Erythroblast (primary cell): ENCODE data around the gene GNAI2.
"Not testable (repeated sequence)": the region's sequence is repeated elsewhere in the genome, so short reads cannot be mapped to it uniquely, and the experiment has no call there.

ENCODE experiments used
- DNase-seq, 2 experiments: peaks; one replicate each; lab custom pipeline; 2025; lab: John Stamatoyannopoulos, UW
- GATA1 ChIP-seq: IDR thresholded peaks from 2 replicates; pipeline ENCODE4 v1.6.1; 2011; ENCODE audit warnings: low read depth, mild to moderate bottlenecking, control low read depth, low read length, moderate library complexity
- POLR2A ChIP-seq: IDR thresholded peaks from 2 replicates; pipeline ENCODE4 v1.6.1; 2011; ENCODE audit warnings: mild to moderate bottlenecking, low read length

The GNAI2 gene

DNA sequence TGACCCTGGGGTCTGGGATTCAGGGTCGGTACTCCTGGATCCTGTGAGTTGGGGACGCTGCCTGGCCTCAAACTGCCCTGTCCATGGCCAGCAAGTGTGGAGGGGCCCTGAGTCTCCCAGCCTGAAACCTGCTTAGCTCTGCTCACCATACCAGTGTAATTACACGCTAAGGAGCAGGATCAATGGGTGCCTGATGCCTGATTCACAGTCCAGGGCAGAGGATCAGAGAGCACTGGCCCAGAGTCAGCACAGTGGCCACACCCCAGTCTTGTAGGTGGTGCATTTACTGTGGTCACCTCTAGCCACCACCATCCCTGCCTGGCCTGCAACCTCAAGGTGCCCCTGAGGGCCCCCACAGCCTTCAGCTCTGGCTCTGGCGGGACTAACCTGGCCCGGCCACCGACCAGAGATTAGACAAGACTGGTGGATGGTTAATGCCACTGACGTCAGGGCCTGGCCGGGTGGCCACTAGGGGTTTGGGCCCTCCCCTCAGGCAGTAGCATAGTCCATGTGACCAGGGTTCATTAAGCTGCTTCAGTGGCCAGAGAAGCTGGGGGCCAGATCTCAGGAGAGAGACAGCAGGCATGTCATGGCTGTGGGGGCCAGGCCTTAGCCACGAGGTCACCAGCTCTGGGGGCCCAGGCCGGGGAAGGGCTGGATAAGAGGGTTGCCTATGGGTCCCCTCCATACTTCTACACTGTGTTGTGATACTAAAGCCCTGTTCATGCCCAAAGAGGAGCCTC lies 34.3 kb upstream of the GNAI2 start:
- no peak for DNase-seq
- TF ChIP-seq POLR2A (no peak), GATA1 (no peak)

DNA sequence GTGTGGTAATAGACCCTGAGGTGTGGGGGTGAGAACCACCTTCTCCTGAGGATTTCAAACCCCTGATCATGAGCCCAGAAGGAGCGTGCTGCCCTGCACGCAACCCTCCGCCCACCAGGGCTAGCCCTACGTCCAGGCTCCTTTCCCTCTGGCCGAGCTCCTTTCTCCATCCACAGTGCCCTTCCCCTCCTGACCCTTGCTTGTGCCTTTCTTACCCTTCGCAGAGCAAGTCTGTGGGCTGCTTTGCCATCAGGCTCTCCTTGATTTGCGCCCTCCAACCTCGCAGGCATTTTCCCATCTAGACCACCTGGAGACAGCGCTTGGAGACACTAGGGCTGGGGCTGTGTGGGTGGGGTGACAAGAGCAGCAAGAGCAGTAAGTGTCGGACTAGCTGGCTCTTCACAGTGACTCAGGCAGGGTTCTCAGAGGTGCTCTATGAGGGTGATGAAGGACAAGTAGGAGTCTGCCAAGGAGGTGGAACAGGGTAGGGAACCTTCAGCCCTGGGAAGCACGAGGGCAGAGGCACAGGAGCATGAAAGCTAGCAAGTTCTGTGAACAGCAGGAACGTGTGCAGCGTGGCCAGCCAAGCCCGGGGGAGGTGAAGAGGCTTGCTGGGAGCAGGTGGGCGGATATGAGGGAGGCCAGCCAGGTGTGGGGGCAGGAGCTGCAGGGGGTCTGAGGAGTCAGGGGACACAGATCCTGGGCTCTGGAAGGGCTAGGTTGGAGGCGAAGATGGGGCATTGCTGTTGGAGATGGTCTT lies 33.5 kb upstream of the GNAI2 start:
- TF ChIP-seq POLR2A (no peak), GATA1 (no peak)

DNA sequence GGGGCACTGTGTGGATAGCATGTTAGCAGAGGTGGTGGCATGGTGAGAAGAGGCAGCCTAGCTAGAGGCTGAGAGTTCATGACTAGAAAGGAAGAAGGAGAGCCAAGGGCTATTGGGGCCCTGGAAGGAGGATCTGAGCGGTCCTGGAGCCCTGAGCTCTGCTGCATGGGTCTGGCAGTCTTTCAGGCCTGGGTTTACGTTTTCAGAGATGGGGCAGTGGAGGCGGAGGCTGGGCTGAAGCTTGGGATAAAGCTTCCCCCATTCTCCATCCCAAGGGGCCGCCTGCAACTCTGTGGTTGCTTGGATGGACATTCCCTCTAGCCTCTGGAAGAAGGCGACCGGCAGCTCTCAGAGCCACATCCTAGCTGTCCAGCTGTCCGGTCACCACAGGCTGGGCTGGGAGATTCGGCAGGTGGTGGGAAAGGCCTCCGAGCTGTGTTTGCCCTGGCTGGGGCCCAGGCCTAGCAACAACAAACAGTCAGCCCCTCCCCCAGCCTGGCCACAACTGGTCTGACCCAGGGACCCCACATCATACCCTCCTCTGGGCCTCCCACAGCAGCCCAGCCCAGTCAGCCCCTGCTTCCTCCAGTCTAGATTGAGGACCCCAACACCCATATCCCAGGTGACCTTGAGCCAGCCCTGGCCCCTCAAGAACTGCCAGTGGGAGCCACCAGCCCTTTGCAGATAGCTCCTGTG lies 32.7 kb upstream of the GNAI2 start:
- TF ChIP-seq POLR2A (no peak), GATA1 (no peak)
- no peak for DNase-seq

More for the DNA sequence above, 33.5 kb upstream of the GNAI2 start:
- DNase-seq, result no peak

DNA sequence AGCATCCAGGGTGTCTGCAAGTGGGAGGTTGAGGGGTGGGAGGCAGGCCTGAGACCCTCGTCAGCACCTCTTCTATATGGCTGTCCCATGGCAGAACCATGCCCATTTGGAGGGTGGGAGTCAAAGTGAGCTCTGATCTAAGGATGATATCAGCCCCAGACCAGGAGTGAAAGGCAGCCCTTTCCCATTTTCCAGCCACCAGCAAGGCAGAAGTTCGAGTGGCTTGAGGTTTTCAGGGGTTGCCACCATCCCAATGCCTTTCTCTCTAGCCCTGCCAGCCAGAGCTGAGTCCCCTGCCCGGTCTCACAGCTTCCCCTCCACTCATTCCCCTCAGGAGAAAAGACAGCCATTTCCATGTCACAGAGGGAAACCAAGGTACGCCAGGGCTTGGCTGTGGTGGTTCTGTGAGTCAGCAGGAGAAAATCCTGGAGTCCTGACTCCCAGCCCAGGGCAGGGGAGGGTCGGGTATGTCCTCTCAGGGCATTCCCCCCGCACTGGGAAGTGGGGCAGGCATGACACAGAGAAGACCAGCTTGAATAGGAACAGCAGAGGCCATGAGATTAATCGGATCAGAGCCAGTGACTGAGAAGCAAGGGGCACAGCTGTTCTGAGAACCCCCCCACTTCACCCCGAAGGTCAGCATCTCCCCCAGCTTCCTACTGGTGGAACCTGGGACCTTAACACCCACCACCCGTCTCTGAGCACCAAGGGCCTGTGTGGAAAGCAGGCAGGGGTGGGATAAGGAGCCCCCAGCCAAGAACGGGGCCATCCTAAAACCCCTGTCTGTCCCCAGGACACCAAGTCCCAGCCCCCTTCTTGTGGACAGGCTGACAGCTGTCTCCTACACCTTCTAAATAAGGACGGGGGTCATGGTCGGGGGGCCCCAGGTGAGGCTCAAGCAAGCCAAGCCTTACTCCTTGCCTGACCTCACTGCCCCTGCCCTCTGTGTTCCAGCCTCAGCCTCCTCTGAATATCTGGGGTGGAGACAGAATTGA lies 31.9 kb upstream of the GNAI2 start:
- no peak for DNase-seq

DNA sequence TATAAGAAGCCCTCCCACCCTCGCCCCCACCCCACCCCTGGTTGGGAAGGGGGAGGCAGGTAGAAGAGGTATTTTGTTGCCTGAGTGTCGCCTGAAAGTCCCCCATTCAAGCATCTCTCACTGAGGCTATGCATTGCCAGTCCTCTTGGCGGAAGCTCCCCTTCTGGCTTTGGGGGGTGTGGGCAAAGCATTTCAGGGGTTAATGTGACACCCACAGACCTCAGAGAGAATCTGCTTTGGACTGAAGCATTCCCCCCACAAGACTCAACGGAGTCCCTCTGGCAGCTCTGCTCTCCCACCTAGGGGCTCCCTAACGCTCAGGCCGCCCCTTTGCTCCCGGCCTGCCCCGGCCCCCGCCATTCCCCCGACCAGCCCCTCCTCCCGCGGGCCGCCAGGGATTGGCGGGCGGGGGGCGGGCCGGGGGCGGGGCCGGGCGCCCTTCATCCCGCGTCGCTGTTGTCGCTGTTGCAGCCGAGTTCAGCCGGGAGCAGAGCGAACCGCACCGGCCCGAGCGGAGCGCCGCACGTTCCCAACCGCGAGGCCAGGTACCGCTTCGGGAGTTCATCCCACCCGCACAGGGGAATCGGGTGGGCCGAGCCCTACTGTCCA lies 31.1 kb upstream of the GNAI2 start, which contains the start of gene SLC38A3:
TSS of gene SLC38A3 (plus strand) at position 468 of the 609 bp plus-strand sequence. CDS start 8,929 bp downstream, outside the sequence.
- TF ChIP-seq POLR2A, result no peak
- TF ChIP-seq GATA1, result no peak
- no peak for DNase-seq

More for the DNA sequence above, 31.9 kb upstream of the GNAI2 start:
- TF ChIP-seq GATA1 (no peak), POLR2A (no peak)

DNA sequence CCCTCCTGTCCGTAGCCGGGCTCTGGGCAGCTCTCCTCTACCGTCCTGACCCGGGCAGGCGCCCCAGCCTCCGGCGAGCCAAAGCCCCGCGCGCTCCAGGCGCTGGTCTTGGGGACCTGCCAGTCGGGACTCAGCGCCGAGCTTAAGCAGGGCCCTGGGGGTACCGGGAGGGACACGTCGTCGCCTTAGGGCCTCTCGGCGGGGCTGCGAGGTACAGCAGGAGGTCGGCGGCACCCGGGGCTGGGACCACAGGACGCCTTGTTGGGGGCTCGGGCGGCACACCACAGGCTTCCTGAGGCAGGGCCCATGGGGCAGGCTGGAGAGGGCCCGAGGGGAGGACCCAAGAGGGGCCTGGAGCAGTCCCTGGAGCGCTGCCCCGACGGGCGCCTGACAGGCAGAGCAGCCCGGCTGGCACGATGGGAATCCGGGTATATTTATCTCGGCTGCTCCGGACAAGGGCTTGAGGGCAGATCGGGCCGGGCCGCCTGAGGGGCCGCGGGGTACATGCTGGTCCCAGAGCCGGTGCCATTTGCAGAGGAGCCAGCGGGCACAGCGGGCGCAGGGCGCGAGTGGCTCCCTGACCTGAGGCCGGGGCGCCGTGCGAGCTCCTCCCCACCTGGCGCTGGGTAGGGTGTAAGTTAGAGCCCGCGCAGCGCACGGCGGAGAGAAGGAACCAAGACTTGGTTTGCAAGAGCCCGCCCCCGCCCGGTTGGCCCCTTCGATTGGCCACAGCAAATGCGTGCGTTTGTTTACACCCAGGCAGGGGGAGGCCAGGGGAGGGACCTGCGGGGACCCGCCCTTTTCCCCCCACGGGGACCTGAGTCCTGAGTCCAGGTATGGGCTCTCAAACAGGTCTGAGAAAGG lies 30.4 kb upstream of the GNAI2 start:
- DNase-seq, result no peak

DNA sequence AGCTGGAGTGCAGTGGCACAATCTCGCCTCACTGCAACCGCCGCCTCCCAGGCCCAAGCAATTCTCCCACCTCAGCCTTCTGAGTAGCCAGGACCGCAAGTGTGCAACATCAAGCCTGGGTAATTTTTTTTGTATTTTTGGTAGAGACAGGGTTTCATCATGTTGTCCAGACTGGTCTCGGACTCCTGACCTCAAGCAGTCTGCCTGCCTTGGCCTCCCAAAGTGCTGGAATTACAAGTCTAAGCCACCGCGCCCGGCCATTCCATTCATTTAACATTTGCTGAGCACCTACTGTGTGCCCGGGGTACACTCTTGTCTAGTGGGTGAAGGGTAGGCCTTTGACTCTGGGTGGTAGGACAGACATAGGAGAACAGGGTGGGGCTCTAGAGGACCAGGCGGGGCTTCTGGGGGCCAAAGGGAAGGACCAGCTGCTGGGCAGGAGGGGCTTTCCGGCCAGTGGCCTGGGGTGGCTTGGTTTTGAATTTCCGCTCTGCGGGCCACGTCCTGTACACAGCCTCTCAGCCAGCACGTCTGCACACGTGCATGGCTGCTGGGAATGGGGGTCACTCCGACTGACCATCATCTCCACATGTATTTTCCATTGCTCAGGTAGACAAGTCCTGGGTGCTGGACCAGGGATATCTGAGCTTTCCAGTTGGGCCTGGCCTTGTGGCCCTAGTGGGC lies 28.5 kb upstream of the GNAI2 start:
- TF ChIP-seq POLR2A (no peak), GATA1 (no peak)

More for the DNA sequence above, 30.4 kb upstream of the GNAI2 start:
- TF ChIP-seq POLR2A (no peak), GATA1 (no peak)

DNA sequence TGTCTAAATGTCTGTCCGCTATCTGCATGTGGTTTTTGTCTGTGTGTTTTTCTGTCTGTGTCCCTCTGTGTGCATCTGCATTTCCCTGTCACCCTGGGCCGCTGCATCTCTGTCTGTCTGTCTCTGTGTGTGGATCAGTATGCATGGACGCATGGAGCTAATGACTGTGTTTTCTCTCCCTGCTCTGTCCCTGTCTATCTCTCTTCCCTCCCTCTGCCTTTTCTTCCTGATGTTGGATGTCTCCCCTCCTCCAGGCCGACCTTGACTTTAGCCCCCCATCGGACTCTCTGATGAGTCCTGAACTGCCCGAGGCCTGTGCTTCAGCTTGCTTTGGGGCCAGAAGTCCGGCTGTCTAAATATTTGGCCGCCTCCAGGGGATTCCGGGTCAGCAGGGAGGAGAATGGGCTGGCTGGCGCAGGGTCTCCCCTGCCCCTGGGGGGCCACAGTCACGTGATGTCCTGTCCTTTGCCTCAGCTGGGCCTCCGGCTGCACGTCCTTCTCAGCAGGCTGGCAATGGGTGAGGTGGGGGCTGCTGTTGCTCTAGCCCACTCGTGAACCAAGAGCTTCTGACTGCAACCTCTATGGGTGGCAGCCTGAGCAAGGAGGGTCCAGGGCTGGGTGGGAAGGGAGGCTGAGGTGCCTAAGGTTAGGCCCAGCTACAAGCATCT lies 27.2 kb upstream of the GNAI2 start:
- no peak for TF ChIP-seq GATA1
- TF ChIP-seq POLR2A, result no peak
- DNase-seq, result no peak

More for the DNA sequence above, 28.5 kb upstream of the GNAI2 start:
- DNase-seq, result no peak

DNA sequence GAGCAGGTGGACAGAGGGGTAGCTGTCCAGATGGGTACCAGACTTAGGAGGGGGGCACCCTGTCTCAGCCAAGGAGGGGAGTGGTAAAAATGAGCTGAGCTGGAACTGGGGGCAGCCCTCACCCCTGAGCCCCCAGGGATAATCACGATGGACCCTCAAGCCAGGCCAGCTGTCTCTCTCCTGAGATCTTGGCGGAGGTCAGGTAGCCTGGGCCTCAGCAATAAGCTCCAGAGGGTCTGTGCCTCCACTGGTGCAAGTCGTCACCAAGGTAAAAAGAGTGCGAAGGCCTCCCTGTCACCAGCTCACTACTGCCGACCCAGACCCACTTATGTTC lies 25.9 kb upstream of the GNAI2 start:
- no peak for DNase-seq
- TF ChIP-seq POLR2A, result no peak
- TF ChIP-seq GATA1, result no peak

DNA sequence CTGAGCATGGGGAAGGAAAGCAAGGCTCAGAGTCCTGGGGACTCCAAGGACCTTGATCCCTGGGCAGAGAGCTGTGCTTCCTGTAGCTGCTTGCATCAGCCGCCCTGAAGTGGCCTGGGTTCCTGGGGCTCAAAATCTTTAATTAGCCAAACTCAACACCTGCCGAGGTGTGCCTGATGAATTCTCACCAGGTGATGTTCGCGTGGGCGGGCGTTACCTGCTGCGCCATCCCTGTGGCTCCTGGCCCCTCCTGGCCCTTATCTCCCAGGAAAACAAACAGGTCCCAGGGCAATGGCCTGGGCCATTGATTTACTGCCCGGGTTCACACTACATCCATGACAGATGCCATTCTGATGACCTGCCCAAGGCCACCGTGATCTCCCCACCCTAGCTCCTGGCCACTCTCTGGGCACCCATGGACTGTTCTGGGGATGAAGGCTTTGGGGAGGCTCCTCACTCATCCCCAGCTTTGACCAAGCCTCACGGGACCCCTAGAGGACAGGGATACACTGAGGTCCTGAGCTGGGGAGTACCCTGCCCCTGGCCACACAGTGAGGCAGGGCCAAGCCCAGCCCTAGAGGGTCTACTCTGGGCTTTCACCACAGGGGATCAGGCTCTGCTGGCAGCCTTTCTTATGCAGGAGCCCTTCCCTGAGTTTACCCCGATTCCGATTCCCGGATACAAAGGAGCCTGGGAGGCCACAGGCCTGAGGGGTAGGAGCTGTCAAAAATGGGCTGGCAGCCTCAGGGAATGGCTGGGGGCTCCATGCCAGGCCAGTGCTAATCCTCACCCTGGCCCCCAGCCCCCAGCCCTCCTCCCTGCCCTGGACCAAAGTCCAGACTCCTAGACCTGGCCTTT lies 25.3 kb upstream of the GNAI2 start:
- TF ChIP-seq POLR2A (no peak), GATA1 (no peak)
- DNase-seq, result no peak

DNA sequence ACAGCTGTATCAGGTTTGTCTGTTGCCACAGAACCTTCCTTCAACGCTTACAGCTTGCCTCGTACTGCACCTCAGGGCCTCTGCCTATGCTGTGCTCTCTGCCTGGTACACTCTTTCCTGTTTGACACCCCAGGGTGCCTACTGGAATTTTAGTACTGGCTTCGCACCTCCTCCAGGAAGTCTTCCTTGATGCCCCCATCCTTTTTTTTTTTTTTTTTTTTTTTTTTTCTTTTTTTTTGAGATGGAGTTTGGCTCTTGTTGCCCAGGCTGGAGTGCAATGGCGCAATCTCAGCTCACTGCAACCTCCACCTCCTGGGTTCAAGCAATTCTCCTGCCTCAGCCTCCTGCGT lies 24.7 kb upstream of the GNAI2 start:
- DNase-seq, result not testable (repeated sequence)
